Measurements from ENCODE around the gene ATE1.

The ATE1 gene

DNA sequence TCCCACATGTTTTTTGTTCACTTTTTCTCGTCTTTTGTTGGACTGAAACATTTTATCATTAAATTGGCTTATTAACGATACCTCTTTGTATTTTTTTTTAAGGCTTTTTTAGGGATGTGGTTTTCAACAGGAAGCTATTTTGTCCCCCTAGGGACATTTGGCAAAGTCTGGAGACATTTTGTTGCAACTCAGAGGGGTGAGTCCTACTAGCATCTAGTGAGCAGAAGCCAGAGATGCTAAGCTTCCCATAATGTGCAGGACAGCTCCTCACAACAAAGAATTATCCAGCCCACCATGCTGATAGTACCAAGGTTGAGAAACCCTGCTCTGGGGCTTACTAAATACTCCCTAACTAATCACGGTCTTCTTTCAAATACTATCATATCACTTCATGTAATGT, 63.2 kb downstream of the ATE1 start:
- Histone ChIP-seq H3K4me1 (ENCODE audit: insufficient read depth, low read length) (no peaks in the 10 kb centered on the region), H3K4me3 (ENCODE audit: low read length) (no peak overlapping the region), H3K27me3 (ENCODE audit: insufficient read depth, low read length) (no peaks in the 10 kb centered on the region), H3K36me3 (ENCODE audit: insufficient read depth, low read length) (peaks cover 35% of the 10 kb centered on the region), H3K9me3 (ENCODE audit: insufficient read depth, low read depth, low read length) (no peaks in the 10 kb centered on the region; the same call in 1 of the 2 replicates), H3K9ac (ENCODE audit: low read depth, low read length) (no peak overlapping the region), H3K27ac (ENCODE audit: low read depth, low read length) (no peak overlapping the region)
- WGBS: 99% methylated on average over 3 of the region's 3 CpGs

GRCh38 chr10:121864168-121864567, 63.7 kb downstream of the ATE1 start:
- WGBS: 79% methylated on average over 5 of the region's 5 CpGs
- H3K27ac ChIP-seq (ENCODE audit: low read depth, low read length): no peak overlapping the region

GRCh38 chr10:121862649-121863048, 65.2 kb downstream of the ATE1 start:
- H3K4me3 ChIP-seq (ENCODE audit: low read length): no peak overlapping the region
- H3K27ac ChIP-seq (ENCODE audit: low read depth, low read length): no peak overlapping the region
- H3K36me3 ChIP-seq (ENCODE audit: insufficient read depth, low read length): peaks cover 23% of the 10 kb centered on the region
- H3K9me3 ChIP-seq (ENCODE audit: insufficient read depth, low read depth, low read length): peaks cover 3% of the 10 kb centered on the region; the same call in 1 of the 2 replicates
- no peaks in the 10 kb centered on the region for H3K27me3 ChIP-seq (ENCODE audit: insufficient read depth, low read length)
- WGBS: 94% methylated on average over 4 of the region's 4 CpGs
- no peak overlapping the region for H3K9ac ChIP-seq (ENCODE audit: low read depth, low read length)
- no peaks in the 10 kb centered on the region for H3K4me1 ChIP-seq (ENCODE audit: insufficient read depth, low read length)

More at GRCh38 chr10:121864168-121864567, 63.7 kb downstream of the ATE1 start:
- no peak overlapping the region for H3K4me3 ChIP-seq (ENCODE audit: low read length)
- peaks cover 30% of the 10 kb centered on the region for H3K36me3 ChIP-seq (ENCODE audit: insufficient read depth, low read length)
- H3K4me1 ChIP-seq (ENCODE audit: insufficient read depth, low read length): no peaks in the 10 kb centered on the region
- no peaks in the 10 kb centered on the region for H3K27me3 ChIP-seq (ENCODE audit: insufficient read depth, low read length)
- H3K9ac ChIP-seq (ENCODE audit: low read depth, low read length): no peak overlapping the region
- no peaks in the 10 kb centered on the region; the same call in 1 of the 2 replicates for H3K9me3 ChIP-seq (ENCODE audit: insufficient read depth, low read depth, low read length)

DNA sequence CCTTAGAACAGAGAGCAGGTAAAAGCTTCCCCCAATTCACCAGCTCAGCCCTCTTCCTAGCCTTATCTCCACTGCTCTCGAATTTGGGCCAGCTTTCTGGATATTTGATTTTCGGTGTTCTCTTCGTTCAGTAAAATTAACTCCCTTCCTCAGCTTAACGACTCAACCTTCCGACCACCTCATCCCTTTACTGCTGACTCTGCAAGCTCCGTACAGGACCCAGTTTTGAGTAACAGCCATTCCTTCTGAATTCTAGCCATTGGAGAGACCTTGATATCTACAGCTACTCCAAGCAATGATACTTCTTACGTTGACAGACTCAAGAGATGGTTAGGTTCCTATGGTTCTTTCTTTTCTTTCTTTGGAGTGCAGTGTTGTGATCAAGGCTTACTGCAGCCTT, 65.8 kb downstream of the ATE1 start:
- Histone ChIP-seq H3K4me1 (ENCODE audit: insufficient read depth, low read length) (no peaks in the 10 kb centered on the region), H3K27me3 (ENCODE audit: insufficient read depth, low read length) (no peaks in the 10 kb centered on the region), H3K9ac (ENCODE audit: low read depth, low read length) (no peak overlapping the region), H3K4me3 (ENCODE audit: low read length) (no peak overlapping the region), H3K36me3 (ENCODE audit: insufficient read depth, low read length) (peaks cover 28% of the 10 kb centered on the region), H3K27ac (ENCODE audit: low read depth, low read length) (no peak overlapping the region), H3K9me3 (ENCODE audit: insufficient read depth, low read depth, low read length) (peaks cover 8% of the 10 kb centered on the region; the same call in 1 of the 2 replicates)
- WGBS: 92% methylated on average over 7 of the region's 7 CpGs

- 93% methylated on average over 3 of the region's 3 CpGs for WGBS
- H3K4me1 ChIP-seq (ENCODE audit: insufficient read depth, low read length): no peaks in the 10 kb centered on the region
- peaks cover 11% of the 10 kb centered on the region; the same call in 1 of the 2 replicates for H3K9me3 ChIP-seq (ENCODE audit: insufficient read depth, low read depth, low read length)
- H3K9ac ChIP-seq (ENCODE audit: low read depth, low read length): no peak overlapping the region
- H3K27ac ChIP-seq (ENCODE audit: low read depth, low read length): no peak overlapping the region
- peaks cover 31% of the 10 kb centered on the region for H3K36me3 ChIP-seq (ENCODE audit: insufficient read depth, low read length)
- no peaks in the 10 kb centered on the region for H3K27me3 ChIP-seq (ENCODE audit: insufficient read depth, low read length)
- no peak overlapping the region for H3K4me3 ChIP-seq (ENCODE audit: low read length)
Observed at GRCh38 chr10:121860810-121861209, 67.0 kb downstream of the ATE1 start.

DNA sequence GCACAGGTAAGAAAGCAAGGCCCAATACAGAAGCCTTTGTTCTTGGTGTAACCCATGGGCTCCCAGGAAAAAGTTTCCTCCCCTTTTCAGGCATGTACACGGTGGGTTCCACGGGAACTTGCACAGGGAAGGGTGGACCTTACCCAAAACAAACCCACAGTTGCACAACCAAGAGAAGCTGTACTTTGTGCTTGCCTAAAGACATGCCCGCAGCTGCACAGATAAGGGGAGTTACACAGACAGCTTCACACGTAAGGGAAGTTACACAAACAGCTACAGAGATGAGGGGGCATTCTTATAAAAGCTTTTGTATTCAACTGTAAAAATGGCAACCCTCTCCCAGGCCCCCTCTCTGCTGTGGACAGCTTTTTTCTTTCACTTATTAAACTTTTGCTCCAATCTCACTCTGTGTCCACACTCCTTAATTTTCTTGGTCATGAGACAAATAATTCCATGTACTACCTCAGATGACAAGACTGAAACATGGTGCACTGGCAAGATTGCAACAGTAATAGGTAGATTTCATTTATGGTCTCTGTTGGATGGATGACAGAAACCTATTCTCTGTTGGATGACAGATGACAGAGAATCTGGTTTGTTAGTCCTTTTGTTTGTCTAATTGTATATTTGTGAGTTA, 72.9 kb downstream of the ATE1 start:
- no peak overlapping the region for H3K27ac ChIP-seq (ENCODE audit: low read depth, low read length)
- H3K9me3 ChIP-seq (ENCODE audit: insufficient read depth, low read depth, low read length): peaks cover 24% of the 10 kb centered on the region
- H3K36me3 ChIP-seq (ENCODE audit: insufficient read depth, low read length): peaks cover 52% of the 10 kb centered on the region
- 73% methylated on average over 4 of the region's 4 CpGs for WGBS
- no peak overlapping the region for H3K4me3 ChIP-seq (ENCODE audit: low read length)
- no peaks in the 10 kb centered on the region for H3K4me1 ChIP-seq (ENCODE audit: insufficient read depth, low read length)
- H3K9ac ChIP-seq (ENCODE audit: low read depth, low read length): no peak overlapping the region
- H3K27me3 ChIP-seq (ENCODE audit: insufficient read depth, low read length): no peaks in the 10 kb centered on the region

GRCh38 chr10:121853950-121854349, 73.9 kb downstream of the ATE1 start:
- Histone ChIP-seq H3K9ac (ENCODE audit: low read depth, low read length) (no peak overlapping the region), H3K4me3 (ENCODE audit: low read length) (no peak overlapping the region), H3K27me3 (ENCODE audit: insufficient read depth, low read length) (no peaks in the 10 kb centered on the region), H3K36me3 (ENCODE audit: insufficient read depth, low read length) (peaks cover 59% of the 10 kb centered on the region), H3K27ac (ENCODE audit: low read depth, low read length) (no peak overlapping the region), H3K4me1 (ENCODE audit: insufficient read depth, low read length) (no peaks in the 10 kb centered on the region), H3K9me3 (ENCODE audit: insufficient read depth, low read depth, low read length) (peaks cover 24% of the 10 kb centered on the region)

- Histone ChIP-seq H3K36me3 (ENCODE audit: insufficient read depth, low read length) (peaks cover 51% of the 10 kb centered on the region), H3K27ac (ENCODE audit: low read depth, low read length) (no peak overlapping the region), H3K27me3 (ENCODE audit: insufficient read depth, low read length) (no peaks in the 10 kb centered on the region), H3K9ac (ENCODE audit: low read depth, low read length) (no peak overlapping the region), H3K4me1 (ENCODE audit: insufficient read depth, low read length) (no peaks in the 10 kb centered on the region), H3K9me3 (ENCODE audit: insufficient read depth, low read depth, low read length) (peaks cover 16% of the 10 kb centered on the region), H3K4me3 (ENCODE audit: low read length) (no peak overlapping the region)
- WGBS: 94% methylated on average over 1 of the region's 1 CpG
Observed at GRCh38 chr10:121851786-121852185, 76.0 kb downstream of the ATE1 start.

- no peaks in the 10 kb centered on the region for H3K4me1 ChIP-seq (ENCODE audit: insufficient read depth, low read length)
- no peaks in the 10 kb centered on the region for H3K27me3 ChIP-seq (ENCODE audit: insufficient read depth, low read length)
- H3K4me3 ChIP-seq (ENCODE audit: low read length): no peak overlapping the region
Observed at GRCh38 chr10:121848082-121848481, 79.7 kb downstream of the ATE1 start.

GRCh38 chr10:121846555-121846954, 81.3 kb downstream of the ATE1 start:
- no CpG with 5 or more reads among the region's 2 CpGs for WGBS
- H3K4me1 ChIP-seq (ENCODE audit: insufficient read depth, low read length): peaks cover 5% of the 10 kb centered on the region; the same call in 1 of the 2 replicates
- H3K4me3 ChIP-seq (ENCODE audit: low read length): no peak overlapping the region
- H3K36me3 ChIP-seq (ENCODE audit: insufficient read depth, low read length): peaks cover 36% of the 10 kb centered on the region
- no peaks in the 10 kb centered on the region for H3K27me3 ChIP-seq (ENCODE audit: insufficient read depth, low read length)
- H3K9me3 ChIP-seq (ENCODE audit: insufficient read depth, low read depth, low read length): peaks cover 7% of the 10 kb centered on the region
- no peak overlapping the region for H3K9ac ChIP-seq (ENCODE audit: low read depth, low read length)
- H3K27ac ChIP-seq (ENCODE audit: low read depth, low read length): no peak overlapping the region

More at GRCh38 chr10:121848082-121848481, 79.7 kb downstream of the ATE1 start:
- H3K9ac ChIP-seq (ENCODE audit: low read depth, low read length): no peak overlapping the region
- no peak overlapping the region for H3K27ac ChIP-seq (ENCODE audit: low read depth, low read length)
- 95% methylated on average over 8 of the region's 8 CpGs for WGBS
- peaks cover 40% of the 10 kb centered on the region for H3K36me3 ChIP-seq (ENCODE audit: insufficient read depth, low read length)
- peaks cover 7% of the 10 kb centered on the region for H3K9me3 ChIP-seq (ENCODE audit: insufficient read depth, low read depth, low read length)

- Histone ChIP-seq H3K4me3 (ENCODE audit: low read length) (no peak overlapping the region), H3K4me1 (ENCODE audit: insufficient read depth, low read length) (peaks cover 5% of the 10 kb centered on the region; the same call in 1 of the 2 replicates), H3K9ac (ENCODE audit: low read depth, low read length) (no peak overlapping the region), H3K27me3 (ENCODE audit: insufficient read depth, low read length) (no peaks in the 10 kb centered on the region), H3K27ac (ENCODE audit: low read depth, low read length) (no peak overlapping the region), H3K9me3 (ENCODE audit: insufficient read depth, low read depth, low read length) (peaks cover 7% of the 10 kb centered on the region), H3K36me3 (ENCODE audit: insufficient read depth, low read length) (peaks cover 34% of the 10 kb centered on the region)
- 96% methylated on average over 3 of the region's 3 CpGs for WGBS
Observed at GRCh38 chr10:121845044-121845784, 82.6 kb downstream of the ATE1 start.

Measured in HUES64 (cell line).